Endometrial microvascular endothelial cells (primary cell): ENCODE results near the gene AGRN. TPM values are rescaled to one million over a fixed set of nuclear protein-coding genes. Genes with fewer than 3 reads are reported as not detected.
"Not testable (repeated sequence)": the region's sequence is repeated elsewhere in the genome, so short reads cannot be mapped to it uniquely, and the experiment has no call there.

ENCODE experiments used
- in situ Hi-C: cut with HindIII; loops from 2 replicates; pipeline ENCODE4 v1.10.0; 2017; ENCODE audit warnings: low sequenced_read_pairs, low pct_unique_long_range_greater_than_20kb; ENCODE audit errors: inconsistent ontology term
- total RNA-seq: library from RNA; depleted of rRNA; stranded (reverse); fragments of >200 nt; gene quantifications from one replicate; pipeline ENCODE4 v1.2.3, GENCODE V29; 2015; ENCODE audit errors: inconsistent ontology term

AGRN gene
- total RNA-seq, 1 donor from 2014 or later, result 77.4 TPM

GRCh38 chr1:1030867-1031658, 11.1 kb downstream of the AGRN start:
- in situ Hi-C loops, result not testable (repeated sequence)

GRCh38 chr1:1031659-1032235, 11.8 kb downstream of the AGRN start:
- in situ Hi-C loops, result no loop called here

GRCh38 chr1:1032424-1032823, 12.5 kb downstream of the AGRN start:
- in situ Hi-C loops, result no loop called here

- in situ Hi-C loops, result no loop called here
These were observed 13.2 kb downstream of the AGRN start for GRCh38 chr1:1033009-1033587.

- in situ Hi-C loops, result no loop called here
These were observed 14.0 kb downstream of the AGRN start for GRCh38 chr1:1033731-1034438.

GRCh38 chr1:1034439-1034781, 14.5 kb downstream of the AGRN start:
- in situ Hi-C loops, result no loop called here

- in situ Hi-C loops, result no loop called here
These were observed 15.5 kb downstream of the AGRN start for GRCh38 chr1:1035291-1035943.

GRCh38 chr1:1037366-1038327, 17.7 kb downstream of the AGRN start:
- in situ Hi-C loops, result no loop called here

- in situ Hi-C loops, result no loop called here
These were observed 18.8 kb downstream of the AGRN start for GRCh38 chr1:1038694-1039093.

- in situ Hi-C loops, result no loop called here
These were observed 19.4 kb downstream of the AGRN start for GRCh38 chr1:1039145-1039910.

- in situ Hi-C loops, result no loop called here
These were observed 20.4 kb downstream of the AGRN start for GRCh38 chr1:1040004-1040991.

GRCh38 chr1:1041092-1041523, 21.2 kb downstream of the AGRN start:
- in situ Hi-C loops, result no loop called here

- in situ Hi-C loops, result no loop called here
These were observed 22.0 kb downstream of the AGRN start for GRCh38 chr1:1041873-1042272.

GRCh38 chr1:1042835-1043234, 22.9 kb downstream of the AGRN start:
- in situ Hi-C loops, result no loop called here

GRCh38 chr1:1043411-1043810, 23.5 kb downstream of the AGRN start:
- in situ Hi-C loops, result no loop called here

- in situ Hi-C loops, result no loop called here
These were observed 24.0 kb downstream of the AGRN start for GRCh38 chr1:1043921-1044320.
